Kidney epithelial cell (primary cell): ENCODE data around the gene TGFBR2. TPM values are rescaled to one million over a fixed set of nuclear protein-coding genes. Genes with fewer than 3 reads are reported as not detected.
"Not testable (repeated sequence)": the region's sequence is repeated elsewhere in the genome, so short reads cannot be mapped to it uniquely, and the experiment has no call there.

ENCODE experiments used
- DNase-seq: peaks from one replicate; pipeline ENCODE4 v3.0.0-alpha.2; 2010; ENCODE audit warnings: low read depth
- H3K27me3 ChIP-seq: 2 replicates; pipeline ENCODE4 v1.6.0; 2011; ENCODE audit warnings: low read length; ENCODE audit not compliant: control insufficient read depth, insufficient read depth
- H3K36me3 ChIP-seq: 2 replicates; pipeline ENCODE4 v1.5.1; 2011; ENCODE audit warnings: low read length; ENCODE audit not compliant: control insufficient read depth, insufficient read depth
- H3K4me3 ChIP-seq: 2 replicates; pipeline ENCODE4 v1.5.1; 2011; ENCODE audit warnings: low read depth, mild to moderate bottlenecking, control low read depth, low read length
- CTCF ChIP-seq: IDR thresholded peaks from 2 replicates; pipeline ENCODE4 v1.5.1; 2011; ENCODE audit warnings: mild to moderate bottlenecking, moderate library complexity, low read length, control low read depth, inconsistent platforms; ENCODE audit not compliant: insufficient read depth, poor library complexity, severe bottlenecking
- total RNA-seq: library from RNA; depleted of rRNA; stranded (reverse); fragments of >200 nt; gene quantifications from 2 replicates; pipeline ENCODE4 v1.2.3, GENCODE V29; 2015

TGFBR2 gene
- total RNA-seq, 1 donor from 2014 or later: 33.4 TPM

DNA sequence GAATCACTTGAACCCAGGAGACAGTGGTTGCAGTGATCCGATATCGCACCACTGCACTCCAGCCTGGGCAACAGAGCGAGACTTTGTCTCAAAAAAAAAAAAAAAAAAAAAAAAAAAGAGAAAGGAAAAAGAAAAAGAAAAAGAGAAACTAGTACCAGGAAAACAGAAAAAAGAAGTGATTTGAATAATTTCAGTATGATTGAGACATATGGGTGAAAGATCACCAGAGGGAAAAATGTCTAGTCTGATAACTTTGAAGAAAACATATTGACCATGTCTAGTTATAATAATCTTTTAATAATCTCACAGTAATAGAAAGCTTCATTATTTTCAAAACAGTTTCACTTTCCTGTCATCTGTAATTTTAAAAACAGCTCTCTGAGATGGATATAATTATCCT, 16.4 kb downstream of the TGFBR2 start:
- DNase-seq: no peak
- H3K27me3 ChIP-seq: no peaks in the 10 kb centered on the region
- TF ChIP-seq CTCF: no peak
- no peak overlapping the region for H3K4me3 ChIP-seq
- H3K36me3 ChIP-seq: no peaks in the 10 kb centered on the region

DNA sequence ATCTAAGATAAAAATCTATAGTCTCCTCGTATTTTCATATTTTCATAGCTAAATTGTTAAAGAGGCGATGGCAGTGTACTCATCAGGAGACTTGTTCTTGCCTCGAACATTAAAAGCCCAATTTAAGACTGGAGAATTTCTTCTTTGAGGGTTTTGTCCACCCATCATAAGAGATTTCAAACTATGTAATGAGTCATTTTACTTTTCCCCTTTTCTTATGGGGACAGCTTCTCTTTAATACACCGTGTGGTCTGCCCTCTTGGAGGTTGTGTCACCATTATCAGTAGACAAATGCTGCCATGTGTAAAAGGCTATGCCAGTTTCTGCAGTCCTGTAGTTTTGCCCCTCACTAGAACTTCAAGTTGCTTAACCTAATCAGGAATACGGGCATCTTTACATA, 16.9 kb downstream of the TGFBR2 start:
- DNase-seq: no peak

DNA sequence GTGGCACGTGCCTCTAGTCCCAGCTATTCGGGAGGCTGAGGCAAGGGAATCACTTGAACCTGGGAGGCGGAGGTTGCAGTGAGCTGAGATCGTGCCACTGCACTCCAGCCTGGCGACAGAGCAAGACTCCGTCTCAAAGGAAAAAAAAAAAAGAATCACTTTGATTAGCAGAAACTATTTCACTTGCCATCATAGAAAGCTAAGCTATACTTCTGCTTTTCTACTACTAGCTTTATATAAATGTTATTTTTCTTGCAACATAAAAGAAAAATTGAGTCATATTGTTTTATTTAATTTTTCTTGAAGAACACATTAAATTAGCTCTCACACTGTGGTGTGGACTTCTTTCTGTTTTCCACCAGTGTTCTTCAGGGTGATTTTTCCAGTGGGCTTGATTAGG, 18.1 kb downstream of the TGFBR2 start:
- not testable (repeated sequence) for H3K4me3 ChIP-seq, H3K27me3 ChIP-seq, H3K36me3 ChIP-seq, DNase-seq

More for the DNA sequence above, 16.9 kb downstream of the TGFBR2 start:
- Histone ChIP-seq H3K27me3 (no peaks in the 10 kb centered on the region), H3K36me3 (no peaks in the 10 kb centered on the region), H3K4me3 (no peak overlapping the region)
- no peak for TF ChIP-seq CTCF

DNA sequence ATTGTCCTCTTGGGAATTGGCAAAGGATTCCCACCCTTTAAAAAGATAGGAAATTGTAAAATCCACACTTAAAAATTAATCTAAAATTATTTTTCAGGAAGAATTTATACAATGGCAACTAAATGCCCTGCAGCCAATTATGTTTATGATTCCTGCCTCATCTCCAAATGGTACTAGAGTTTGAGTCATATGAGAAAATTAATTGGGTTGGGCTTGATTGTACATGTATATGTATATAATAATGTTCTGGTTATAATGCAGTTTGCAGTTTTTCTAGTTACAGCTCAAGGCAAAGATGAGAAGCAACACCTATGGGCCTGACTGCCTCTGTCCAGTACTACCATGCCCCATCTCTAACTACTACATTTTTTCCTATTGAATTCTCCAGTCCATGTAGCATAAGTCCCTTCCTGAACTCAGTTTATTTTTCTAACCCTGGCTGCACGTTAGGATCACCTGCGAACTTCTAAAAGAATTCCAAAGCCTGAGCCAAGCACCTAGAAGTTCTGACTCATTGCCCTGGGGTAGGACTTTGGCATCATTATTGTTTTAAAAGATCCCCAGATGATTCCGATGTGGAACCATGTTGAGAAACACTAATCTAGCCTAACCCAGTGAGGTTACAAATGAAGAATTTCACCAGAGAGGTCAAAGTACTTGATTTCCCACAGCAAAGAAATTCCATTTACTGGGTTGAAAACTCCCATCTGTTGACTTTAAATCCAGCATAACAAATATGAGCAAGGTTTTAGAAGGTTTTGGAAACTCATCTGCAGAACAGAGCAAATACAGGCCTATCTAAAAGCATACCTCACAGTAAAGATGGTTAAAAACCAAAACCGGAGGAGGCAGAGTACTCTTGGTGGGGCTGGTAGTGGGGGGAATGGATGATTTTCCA, 19.4 kb downstream of the TGFBR2 start:
- no peak for TF ChIP-seq CTCF
- Histone ChIP-seq H3K4me3 (no peak overlapping the region), H3K27me3 (no peaks in the 10 kb centered on the region), H3K36me3 (no peaks in the 10 kb centered on the region)
- no peak for DNase-seq

DNA sequence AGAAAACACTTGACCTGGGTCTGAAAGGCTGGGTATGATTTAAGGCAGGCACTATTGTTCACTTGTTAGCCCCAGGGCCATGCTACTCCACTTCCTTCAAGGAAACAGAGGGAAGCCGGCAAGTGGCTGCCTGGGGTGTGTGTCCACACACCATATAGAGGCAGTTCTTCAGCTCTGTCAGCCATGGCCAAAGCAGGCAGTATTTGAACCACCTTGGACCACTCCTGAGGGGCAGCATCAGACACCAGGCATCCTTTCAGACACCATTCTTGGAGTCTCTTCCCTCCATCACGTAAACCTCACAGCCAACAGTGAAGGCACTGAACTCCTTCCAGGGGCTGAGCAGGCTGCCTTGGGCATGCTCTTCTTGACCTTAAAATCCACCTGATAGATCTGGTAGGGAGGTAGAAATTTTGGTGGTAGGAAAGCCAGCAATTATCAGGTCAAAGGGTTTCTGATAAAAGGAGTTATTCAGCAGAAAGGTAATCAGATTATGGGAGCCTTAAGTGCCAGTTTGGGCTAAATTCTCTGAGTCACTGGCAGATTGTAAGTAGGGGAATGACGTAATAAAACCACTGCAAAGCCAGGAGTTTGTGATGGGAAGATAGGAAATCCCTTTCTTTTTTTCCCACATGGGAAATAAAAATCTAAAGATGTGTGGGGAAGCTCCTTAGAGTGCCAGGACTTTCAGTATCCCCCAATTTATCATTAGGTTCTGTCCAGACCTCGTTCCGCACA, 20.2 kb downstream of the TGFBR2 start:
- no peaks in the 10 kb centered on the region for H3K36me3 ChIP-seq
- no peak overlapping the region for H3K4me3 ChIP-seq
- no peak for DNase-seq
- no peaks in the 10 kb centered on the region for H3K27me3 ChIP-seq
- TF ChIP-seq CTCF: no peak

- TF ChIP-seq CTCF: no peak
- Histone ChIP-seq H3K4me3 (no peak overlapping the region), H3K36me3 (no peaks in the 10 kb centered on the region), H3K27me3 (no peaks in the 10 kb centered on the region)
- DNase-seq: no peak
These were observed 22.0 kb downstream of the TGFBR2 start for GRCh38 chr3:30628205-30628900.
